Measurements from ENCODE around the gene MAML2. TPM values are rescaled to one million over a fixed set of nuclear protein-coding genes. Genes with fewer than 3 reads are reported as not detected.

Gene MAML2
- total and polyA plus RNA-seq, 8 donors = 1.3 to 22.8 (median 12.1) TPM

DNA sequence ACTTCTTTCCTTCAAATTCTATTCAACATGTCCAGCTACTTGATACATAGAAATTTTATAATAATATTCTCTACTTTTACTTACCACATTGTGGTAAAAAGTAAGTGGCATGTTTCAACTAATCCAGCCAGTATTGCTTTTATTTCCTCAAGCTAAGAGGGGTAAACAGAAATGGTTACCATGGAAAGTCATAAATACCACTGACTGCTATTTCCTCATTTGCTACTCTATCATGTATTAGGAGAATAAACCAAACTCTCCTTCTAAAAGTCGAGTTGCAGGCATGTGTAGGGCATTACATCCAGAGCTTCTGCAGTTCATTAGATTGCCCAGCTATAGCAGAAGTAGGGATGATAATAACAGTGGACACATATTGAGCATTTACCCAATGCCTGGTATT, 208.4 kb downstream of the MAML2 start:
- Histone ChIP-seq H3K4me1 (peaks cover 0 to 17% (median 6%) of the 10 kb centered on the region in 4 donors), H3K27me3 (no peaks in the 10 kb centered on the region), H3K4me3 (no peak overlapping the region), H3K9me3 (no peaks in the 10 kb centered on the region), H3K27ac (no peak overlapping the region), H3K36me3 (no peaks in the 10 kb centered on the region)
- 0 to 14% (median 12%) methylated on average over 1 of the region's 1 CpG for WGBS, 5 donors
- intact Hi-C loops (cut with DNase I; ENCODE audit: low total_unique reads) = no loop called here
- peak in 1 of 2 donors; percentile 78 for DNase-seq
- no peak for TF ChIP-seq POLR2AphosphoS5 (IDR thresholded peaks at IDR 0.05)
- TF ChIP-seq, protein P1, sequence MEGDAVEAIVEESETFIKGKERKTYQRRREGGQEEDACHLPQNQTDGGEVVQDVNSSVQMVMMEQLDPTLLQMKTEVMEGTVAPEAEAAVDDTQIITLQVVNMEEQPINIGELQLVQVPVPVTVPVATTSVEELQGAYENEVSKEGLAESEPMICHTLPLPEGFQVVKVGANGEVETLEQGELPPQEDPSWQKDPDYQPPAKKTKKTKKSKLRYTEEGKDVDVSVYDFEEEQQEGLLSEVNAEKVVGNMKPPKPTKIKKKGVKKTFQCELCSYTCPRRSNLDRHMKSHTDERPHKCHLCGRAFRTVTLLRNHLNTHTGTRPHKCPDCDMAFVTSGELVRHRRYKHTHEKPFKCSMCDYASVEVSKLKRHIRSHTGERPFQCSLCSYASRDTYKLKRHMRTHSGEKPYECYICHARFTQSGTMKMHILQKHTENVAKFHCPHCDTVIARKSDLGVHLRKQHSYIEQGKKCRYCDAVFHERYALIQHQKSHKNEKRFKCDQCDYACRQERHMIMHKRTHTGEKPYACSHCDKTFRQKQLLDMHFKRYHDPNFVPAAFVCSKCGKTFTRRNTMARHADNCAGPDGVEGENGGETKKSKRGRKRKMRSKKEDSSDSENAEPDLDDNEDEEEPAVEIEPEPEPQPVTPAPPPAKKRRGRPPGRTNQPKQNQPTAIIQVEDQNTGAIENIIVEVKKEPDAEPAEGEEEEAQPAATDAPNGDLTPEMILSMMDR (IDR thresholded peaks at IDR 0.05) = no peak
- TF ChIP-seq EP300 (IDR thresholded peaks at IDR 0.05) = no peak
- no peak for TF ChIP-seq POLR2A (IDR thresholded peaks at IDR 0.05)

DNA sequence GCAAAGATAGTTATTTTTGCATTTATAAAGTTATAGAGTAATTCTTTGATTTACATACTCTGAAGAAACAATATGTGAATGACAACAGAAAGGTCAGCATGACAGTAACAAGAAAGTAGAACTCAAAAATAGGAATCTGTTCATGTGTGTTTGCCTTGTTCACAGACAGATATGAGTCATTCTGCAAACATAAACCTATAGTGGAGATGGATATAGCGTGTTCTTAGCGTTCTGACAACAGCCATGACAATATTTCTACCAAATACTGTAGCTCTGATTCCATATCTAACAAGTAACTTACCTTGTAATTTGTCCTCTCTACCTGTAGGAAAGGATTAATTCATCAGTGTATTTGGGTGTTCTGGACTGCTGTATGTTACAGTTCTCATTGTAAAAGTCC, 210.6 kb downstream of the MAML2 start:
- no peak overlapping the region for H3K27ac ChIP-seq
- no peak for TF ChIP-seq EP300 (IDR thresholded peaks at IDR 0.05)
- TF ChIP-seq, protein P1 (IDR thresholded peaks at IDR 0.05) = no peak
- TF ChIP-seq POLR2A (IDR thresholded peaks at IDR 0.05) = no peak
- no peak for TF ChIP-seq POLR2AphosphoS5 (IDR thresholded peaks at IDR 0.05)
- WGBS, 5 donors = 71 to 86% (median 81%) methylated on average over 2 of the region's 2 CpGs
- intact Hi-C loops (cut with DNase I; ENCODE audit: low total_unique reads) = no loop called here
- no peak for DNase-seq
- no peaks in the 10 kb centered on the region for H3K27me3 ChIP-seq
- peaks cover 0 to 17% (median 6%) of the 10 kb centered on the region in 4 donors for H3K4me1 ChIP-seq
- H3K36me3 ChIP-seq = no peaks in the 10 kb centered on the region
- H3K4me3 ChIP-seq = no peak overlapping the region
- H3K9me3 ChIP-seq = no peaks in the 10 kb centered on the region

DNA sequence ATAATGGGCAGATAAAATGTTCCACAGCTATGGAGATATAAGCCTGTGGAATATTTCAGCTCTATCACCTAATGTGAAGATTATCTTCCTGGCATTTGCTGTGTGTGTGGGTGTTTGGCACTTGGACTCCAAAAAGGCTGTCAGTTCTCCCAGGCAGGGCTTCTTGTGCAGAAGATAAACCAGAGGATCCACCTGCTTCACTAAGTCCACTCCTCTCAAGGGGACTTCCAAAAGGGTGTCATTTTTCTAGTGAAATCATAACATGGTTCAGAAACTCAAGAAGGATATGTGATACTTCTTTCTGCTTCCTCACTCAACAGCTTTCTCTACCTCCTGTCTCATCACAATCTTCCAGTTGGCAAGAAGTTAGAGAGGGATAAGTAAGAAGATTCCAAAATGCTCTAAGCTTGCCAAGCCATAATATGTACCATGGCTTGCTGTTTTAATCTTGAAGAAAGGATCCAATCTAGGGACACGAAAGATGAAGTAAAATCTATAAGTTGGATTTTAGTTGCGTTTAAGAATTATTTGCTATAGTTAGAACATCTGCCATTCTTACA, 212.9 kb downstream of the MAML2 start:
- H3K4me1 ChIP-seq = peaks cover 0 to 11% (median 2%) of the 10 kb centered on the region in 4 donors
- intact Hi-C loops (cut with DNase I; ENCODE audit: low total_unique reads) = no loop called here
- no peak for DNase-seq
- TF ChIP-seq POLR2AphosphoS5 (IDR thresholded peaks at IDR 0.05) = no peak
- TF ChIP-seq POLR2A (IDR thresholded peaks at IDR 0.05) = no peak
- TF ChIP-seq, protein P1 (IDR thresholded peaks at IDR 0.05) = no peak
- no peak for TF ChIP-seq EP300 (IDR thresholded peaks at IDR 0.05)
- H3K27me3 ChIP-seq = no peaks in the 10 kb centered on the region
- no peak overlapping the region for H3K4me3 ChIP-seq
- H3K27ac ChIP-seq = no peak overlapping the region
- no peaks in the 10 kb centered on the region for H3K36me3 ChIP-seq
- 89 to 95% (median 95%) methylated on average over 2 of the region's 2 CpGs for WGBS, 5 donors
- no peaks in the 10 kb centered on the region for H3K9me3 ChIP-seq

DNA sequence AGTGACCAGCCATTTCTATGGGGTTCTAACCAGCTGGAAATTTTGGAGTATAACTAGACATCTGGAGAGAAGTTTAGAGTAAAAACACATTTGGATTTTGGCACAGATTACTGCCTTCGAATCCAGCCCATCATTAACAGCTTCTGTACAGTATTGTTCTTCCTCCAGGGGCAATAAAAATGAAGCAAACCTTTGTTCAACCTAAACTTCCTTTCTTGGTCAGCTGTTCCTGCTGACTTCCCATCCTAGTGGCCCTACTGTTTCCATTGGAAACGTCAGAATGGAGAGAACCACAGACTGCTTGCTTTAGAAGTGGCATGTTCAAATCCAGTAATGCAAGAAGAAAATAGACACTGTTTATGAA, 215.4 kb downstream of the MAML2 start:
- Histone ChIP-seq H3K4me1 (no peaks in the 10 kb centered on the region), H3K9me3 (no peaks in the 10 kb centered on the region), H3K36me3 (no peaks in the 10 kb centered on the region), H3K27ac (no peak overlapping the region), H3K27me3 (no peaks in the 10 kb centered on the region), H3K4me3 (no peak overlapping the region)
- DNase-seq = peak in 1 of 2 donors; percentile 62
- intact Hi-C loops (cut with DNase I; ENCODE audit: low total_unique reads) = no loop called here
- 38 to 56% (median 48%) methylated on average over 2 of the region's 2 CpGs for WGBS, 5 donors
- TF ChIP-seq POLR2AphosphoS5 (IDR thresholded peaks at IDR 0.05) (no peak), POLR2A (IDR thresholded peaks at IDR 0.05) (no peak), EP300 (IDR thresholded peaks at IDR 0.05) (no peak)
- TF ChIP-seq, protein P1 (IDR thresholded peaks at IDR 0.05) = no peak

All from stomach (tissue), 9 donors.